Testis (tissue), 2 donors: ENCODE results near the gene CFAP126.
"Not testable (repeated sequence)": the region's sequence is repeated elsewhere in the genome, so short reads cannot be mapped to it uniquely, and the experiment has no call there.

Experiments
- POLR2A ChIP-seq: fragments of 450-650 bp; IDR thresholded peaks from one replicate; pipeline ENCODE4 v1.6.1; 2017; ENCODE audit warnings: antibody characterized with exemption, mild to moderate bottlenecking, moderate library complexity
- TF ChIP-seq, protein P1 (sequence below), 3 experiments: fragments of 450-650 bp in 2 of 3; fragments of 200-600 bp in 1 of 3; sonication (generic) in 1 of 3; IDR thresholded peaks; one replicate each; pipeline ENCODE4 v1.5.1; 2016 to 2019; ENCODE audit warnings: antibody characterized with exemption in 3 of 3, mild to moderate bottlenecking in 2 of 3, moderate library complexity in 1 of 3

DNA sequence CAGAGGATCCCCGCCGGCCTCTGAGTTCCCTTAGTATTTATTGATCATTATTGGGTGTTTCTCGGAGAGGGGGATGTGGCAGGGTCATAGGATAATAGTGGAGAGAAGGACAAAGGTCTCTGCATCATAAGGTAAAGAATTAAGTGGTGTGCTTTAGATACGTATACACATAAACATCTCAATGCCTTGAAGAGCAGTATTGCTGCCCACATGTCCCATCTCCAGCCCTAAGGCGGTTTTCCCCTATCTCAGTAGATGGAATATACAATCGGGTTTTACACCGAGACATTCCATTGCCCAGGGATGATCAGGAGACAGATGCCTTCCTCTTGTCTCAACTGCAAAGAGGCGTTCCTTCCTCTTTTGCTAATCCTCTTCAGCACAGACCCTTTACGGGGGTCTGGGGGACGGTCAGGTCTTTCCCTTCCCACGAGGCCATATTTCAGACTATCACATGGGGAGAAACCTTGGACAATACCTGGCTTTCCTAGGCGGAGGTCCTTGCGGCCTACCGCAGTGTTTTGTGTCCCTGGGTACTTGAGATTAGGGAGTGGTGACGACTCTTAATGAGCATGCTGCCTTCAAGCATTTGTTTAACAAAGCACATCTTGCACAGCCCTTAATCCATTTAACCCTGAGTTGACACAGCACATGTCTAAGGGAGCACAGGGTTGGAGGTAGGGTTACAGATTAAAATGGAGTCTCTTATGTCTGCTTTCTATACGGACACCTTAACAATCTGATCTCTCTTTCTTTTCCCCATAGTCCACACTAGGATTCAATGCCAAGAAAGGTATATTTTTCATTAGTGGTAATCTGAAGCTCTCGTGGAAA lies 51.6 kb downstream of the CFAP126 start:
- not testable (repeated sequence) for TF ChIP-seq POLR2A
- TF ChIP-seq, protein P1, sequence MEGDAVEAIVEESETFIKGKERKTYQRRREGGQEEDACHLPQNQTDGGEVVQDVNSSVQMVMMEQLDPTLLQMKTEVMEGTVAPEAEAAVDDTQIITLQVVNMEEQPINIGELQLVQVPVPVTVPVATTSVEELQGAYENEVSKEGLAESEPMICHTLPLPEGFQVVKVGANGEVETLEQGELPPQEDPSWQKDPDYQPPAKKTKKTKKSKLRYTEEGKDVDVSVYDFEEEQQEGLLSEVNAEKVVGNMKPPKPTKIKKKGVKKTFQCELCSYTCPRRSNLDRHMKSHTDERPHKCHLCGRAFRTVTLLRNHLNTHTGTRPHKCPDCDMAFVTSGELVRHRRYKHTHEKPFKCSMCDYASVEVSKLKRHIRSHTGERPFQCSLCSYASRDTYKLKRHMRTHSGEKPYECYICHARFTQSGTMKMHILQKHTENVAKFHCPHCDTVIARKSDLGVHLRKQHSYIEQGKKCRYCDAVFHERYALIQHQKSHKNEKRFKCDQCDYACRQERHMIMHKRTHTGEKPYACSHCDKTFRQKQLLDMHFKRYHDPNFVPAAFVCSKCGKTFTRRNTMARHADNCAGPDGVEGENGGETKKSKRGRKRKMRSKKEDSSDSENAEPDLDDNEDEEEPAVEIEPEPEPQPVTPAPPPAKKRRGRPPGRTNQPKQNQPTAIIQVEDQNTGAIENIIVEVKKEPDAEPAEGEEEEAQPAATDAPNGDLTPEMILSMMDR (IDR thresholded peaks at IDR 0.05) = not testable (repeated sequence)
